GM12878 (cell line): Measurements from ENCODE around the gene TMEM86B.

ENCODE experiments used
- CHD4 ChIP-seq: fragments of 200-600 bp; sonication (generic); IDR thresholded peaks from 2 replicates; pipeline ENCODE4 v1.6.1; 2016; ENCODE audit warnings: mild to moderate bottlenecking
- POLR2A ChIP-seq: IDR thresholded peaks from 2 replicates; pipeline ENCODE4 v1.6.1; 2011; ENCODE audit warnings: low read depth, mild to moderate bottlenecking, low read length

GRCh38 chr19:55248704-55249103, 20.1 kb upstream of the TMEM86B start:
- TF ChIP-seq CHD4 (no peak), POLR2A (no peak)
